HepG2 (cell line): ENCODE data around the gene ISY1. TPM values are rescaled to one million over a fixed set of nuclear protein-coding genes. Genes with fewer than 3 reads are reported as not detected.

ENCODE experiments used
- ATF1 ChIP-seq: IDR thresholded peaks from 2 replicates; pipeline ENCODE4 v1.6.1; 2016; ENCODE audit warnings: mild to moderate bottlenecking, control low read depth
- CENPT ChIP-seq: sonication (generic); formaldehyde crosslinking; IDR thresholded peaks from 2 replicates; pipeline ENCODE4 v1.8.0; 2022; ENCODE audit warnings: low read depth, mild to moderate bottlenecking, moderate library complexity, missing genetic modification reagents
- FOXJ3 ChIP-seq: sonication (generic); formaldehyde crosslinking; IDR thresholded peaks from 2 replicates; pipeline ENCODE4 v1.4.0; 2020; ENCODE audit warnings: missing genetic modification reagents, mild to moderate bottlenecking, borderline replicate concordance
- FOXK2 ChIP-seq: fragments of 450-650 bp; IDR thresholded peaks from 2 replicates; pipeline ENCODE4 v1.6.1; 2016
- GATA4 ChIP-seq: sonication (generic); IDR thresholded peaks from 2 replicates; pipeline ENCODE4 v1.6.1; 2016; ENCODE audit warnings: antibody characterized with exemption, low read depth, borderline replicate concordance
- GTF3A ChIP-seq: sonication (generic); formaldehyde crosslinking; conservative IDR thresholded peaks from 2 replicates; pipeline ENCODE4 v1.4.0; 2020; ENCODE audit warnings: mild to moderate bottlenecking, missing genetic modification reagents
- HOXA9 ChIP-seq: sonication (generic); formaldehyde crosslinking; IDR thresholded peaks from 2 replicates; pipeline ENCODE4 v1.8.1; 2022; ENCODE audit warnings: missing genetic modification reagents, mild to moderate bottlenecking, moderate library complexity, borderline replicate concordance
- NAIF1 ChIP-seq: sonication (generic); formaldehyde crosslinking; IDR thresholded peaks from 2 replicates; pipeline ENCODE4 v1.5.0; 2020; ENCODE audit warnings: mild to moderate bottlenecking, missing genetic modification reagents, borderline replicate concordance
- NCOR1 ChIP-seq: fragments of 200-600 bp; sonication (generic); IDR thresholded peaks from 2 replicates; pipeline ENCODE4 v1.7.0; 2017; ENCODE audit warnings: antibody characterized with exemption, low read length, borderline replicate concordance
- SRSF9 ChIP-seq: fragments of 200-400 bp; formaldehyde crosslinking; IDR thresholded peaks from 2 replicates; pipeline ENCODE4 v1.6.1; 2018; ENCODE audit warnings: borderline replicate concordance, mild to moderate bottlenecking, low read depth, low read length; ENCODE audit not compliant: insufficient read depth, poor library complexity, severe bottlenecking
- TBL1XR1 ChIP-seq: fragments of 150-350 bp; IDR thresholded peaks from 2 replicates; pipeline ENCODE4 v1.6.1; 2014; ENCODE audit warnings: borderline replicate concordance, low read length; ENCODE audit not compliant: partially characterized antibody
- ZMYM3 ChIP-seq: sonication (generic); formaldehyde crosslinking; IDR thresholded peaks from 2 replicates; pipeline ENCODE4 v1.5.1; 2020; ENCODE audit warnings: mild to moderate bottlenecking, missing genetic modification reagents
- ZNF17 ChIP-seq: sonication (generic); formaldehyde crosslinking; IDR thresholded peaks from 2 replicates; pipeline ENCODE4 v1.5.0; 2020; ENCODE audit warnings: mild to moderate bottlenecking, missing genetic modification reagents
- ZNF282 ChIP-seq: fragments of 450-650 bp; IDR thresholded peaks from 2 replicates; pipeline ENCODE4 v1.6.1; 2018; ENCODE audit not compliant: partially characterized antibody
- ZNF329 ChIP-seq: sonication (generic); formaldehyde crosslinking; IDR thresholded peaks from 2 replicates; pipeline ENCODE4 v1.9.0; 2021; ENCODE audit warnings: low read depth, mild to moderate bottlenecking, missing genetic modification reagents
- ZNF33B ChIP-seq: sonication (generic); formaldehyde crosslinking; IDR thresholded peaks from 2 replicates; pipeline ENCODE4 v1.5.1; 2020; ENCODE audit warnings: mild to moderate bottlenecking, missing genetic modification reagents
- ZNF768 ChIP-seq: sonication (generic); formaldehyde crosslinking; IDR thresholded peaks from 2 replicates; pipeline ENCODE4 v1.4.0; 2020; ENCODE audit warnings: missing genetic modification reagents
- ZNF850 ChIP-seq: sonication (generic); formaldehyde crosslinking; conservative IDR thresholded peaks from 2 replicates; pipeline ENCODE4 v1.9.0; 2021; ENCODE audit warnings: mild to moderate bottlenecking, missing genetic modification reagents
- polyA plus RNA-seq, 8 experiments: library from polyadenylated mRNA; depleted of rRNA in 3 of 8; stranded (reverse) in 7 of 8; unstranded in 1 of 8; fragments of >200 nt; fragmentation: Illumina TruSeq in 4 of 8; extraction: Trizol in 4 of 8; gene quantifications; 2 replicates each; pipeline versions ENCODE4 v1.2.1 to v1.2.3, GENCODE V29; 2011 to 2016; ENCODE audit warnings: low read depth in 4 of 8, missing spikeins in 1 of 8, mixed read lengths in 1 of 8; ENCODE audit not compliant: insufficient read depth in 1 of 8
- total RNA-seq, 5 experiments: library from RNA; depleted of rRNA; stranded (reverse); fragments of >200 nt; fragmentation: Illumina TruSeq; extraction: Trizol; gene quantifications; 2 replicates each; pipeline ENCODE4 v1.2.3, GENCODE V29; 2016; ENCODE audit warnings: low read depth in 1 of 5
- TF ChIP-seq, protein P1 (sequence below): sonication (generic); formaldehyde crosslinking; conservative IDR thresholded peaks from 2 replicates; pipeline ENCODE4 v1.4.0; 2020; ENCODE audit warnings: missing genetic modification reagents
- TF ChIP-seq, protein P2 (sequence below): sonication (generic); formaldehyde crosslinking; conservative IDR thresholded peaks from 2 replicates; pipeline ENCODE4 v1.8.0; 2022; ENCODE audit warnings: missing genetic modification reagents
- TF ChIP-seq, protein P3 (sequence below): sonication (generic); formaldehyde crosslinking; IDR thresholded peaks from 2 replicates; pipeline ENCODE4 v1.8.0; 2022; ENCODE audit warnings: mild to moderate bottlenecking, missing genetic modification reagents
- TF ChIP-seq, protein P4 (sequence below): sonication (generic); formaldehyde crosslinking; IDR thresholded peaks from 2 replicates; pipeline ENCODE4 v1.8.0; 2023; ENCODE audit warnings: mild to moderate bottlenecking, missing genetic modification reagents

ISY1 gene
- total and polyA plus RNA-seq, 2 of the 13 experiments (the other 11 are each of a cell fraction or from before 2014, with no cell fraction given), result 21.0 to 39.1 TPM

DNA sequence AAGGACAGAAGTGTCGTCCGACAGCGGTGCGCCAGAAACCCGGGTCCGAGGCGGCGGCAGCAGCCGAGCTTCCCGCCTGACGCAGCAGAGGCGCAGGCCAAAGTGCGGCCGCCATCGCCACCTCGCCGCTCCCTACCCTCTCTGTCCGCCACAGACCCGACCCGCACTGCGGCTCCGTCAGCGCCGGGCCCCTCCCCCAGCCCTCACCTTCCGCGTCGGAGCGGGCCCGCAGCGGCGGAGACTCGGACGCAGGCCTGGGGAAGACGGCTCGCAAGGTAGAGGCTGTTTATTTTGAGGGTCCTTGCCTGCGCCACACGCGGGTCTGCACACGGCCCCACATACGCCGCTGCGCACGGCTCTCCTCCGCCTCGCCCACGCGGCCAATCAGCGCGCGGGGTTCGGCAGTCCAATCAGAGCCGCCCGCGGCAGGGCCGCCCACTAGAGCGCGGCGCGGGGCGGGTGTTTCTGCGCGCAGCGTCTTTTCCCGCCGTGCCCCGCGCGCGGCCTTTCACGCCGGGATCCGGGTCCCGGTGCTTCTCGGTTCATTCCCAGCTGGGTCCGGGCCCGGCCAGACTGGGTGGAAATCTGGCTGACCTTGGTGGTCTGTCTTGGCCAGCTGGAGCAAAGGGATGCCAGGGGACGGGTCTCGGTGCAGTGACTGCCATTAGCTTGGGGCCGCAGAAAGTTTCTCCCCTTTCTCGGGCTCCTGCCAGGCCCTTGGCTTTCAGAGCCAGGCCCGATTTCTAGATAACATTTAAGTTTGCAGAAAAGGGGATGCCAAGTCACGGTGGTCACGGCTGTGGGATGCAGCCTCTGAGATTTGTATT is 22.9 kb upstream of the ISY1 start, which contains the start of gene CNBP (continued):
- TF ChIP-seq, protein P1, sequence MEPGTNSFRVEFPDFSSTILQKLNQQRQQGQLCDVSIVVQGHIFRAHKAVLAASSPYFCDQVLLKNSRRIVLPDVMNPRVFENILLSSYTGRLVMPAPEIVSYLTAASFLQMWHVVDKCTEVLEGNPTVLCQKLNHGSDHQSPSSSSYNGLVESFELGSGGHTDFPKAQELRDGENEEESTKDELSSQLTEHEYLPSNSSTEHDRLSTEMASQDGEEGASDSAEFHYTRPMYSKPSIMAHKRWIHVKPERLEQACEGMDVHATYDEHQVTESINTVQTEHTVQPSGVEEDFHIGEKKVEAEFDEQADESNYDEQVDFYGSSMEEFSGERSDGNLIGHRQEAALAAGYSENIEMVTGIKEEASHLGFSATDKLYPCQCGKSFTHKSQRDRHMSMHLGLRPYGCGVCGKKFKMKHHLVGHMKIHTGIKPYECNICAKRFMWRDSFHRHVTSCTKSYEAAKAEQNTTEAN (CRISPR knock-in tag), result peak; percentile 22; the same call in 1 of the 2 replicates
- TF ChIP-seq, protein P2, sequence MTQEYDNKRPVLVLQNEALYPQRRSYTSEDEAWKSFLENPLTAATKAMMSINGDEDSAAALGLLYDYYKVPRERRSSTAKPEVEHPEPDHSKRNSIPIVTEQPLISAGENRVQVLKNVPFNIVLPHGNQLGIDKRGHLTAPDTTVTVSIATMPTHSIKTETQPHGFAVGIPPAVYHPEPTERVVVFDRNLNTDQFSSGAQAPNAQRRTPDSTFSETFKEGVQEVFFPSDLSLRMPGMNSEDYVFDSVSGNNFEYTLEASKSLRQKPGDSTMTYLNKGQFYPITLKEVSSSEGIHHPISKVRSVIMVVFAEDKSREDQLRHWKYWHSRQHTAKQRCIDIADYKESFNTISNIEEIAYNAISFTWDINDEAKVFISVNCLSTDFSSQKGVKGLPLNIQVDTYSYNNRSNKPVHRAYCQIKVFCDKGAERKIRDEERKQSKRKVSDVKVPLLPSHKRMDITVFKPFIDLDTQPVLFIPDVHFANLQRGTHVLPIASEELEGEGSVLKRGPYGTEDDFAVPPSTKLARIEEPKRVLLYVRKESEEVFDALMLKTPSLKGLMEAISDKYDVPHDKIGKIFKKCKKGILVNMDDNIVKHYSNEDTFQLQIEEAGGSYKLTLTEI (CRISPR knock-in tag), result no peak
- TF ChIP-seq ZNF17 (CRISPR knock-in tag) (no peak), ZNF768 (no peak; the same call in 1 of the 2 replicates), ZMYM3 (no peak; the same call in 1 of the 2 replicates), SRSF9 (no peak), GTF3A (CRISPR knock-in tag) (no peak), CENPT (CRISPR knock-in tag) (no peak), FOXK2 (peak; percentile 67), ZNF282 (no peak), ZNF850 (CRISPR knock-in tag) (peak; percentile 78; the same call in 1 of the 2 replicates), ZNF329 (peak; percentile 74), TBL1XR1 (peak; percentile 8), ATF1 (CRISPR knock-in tag) (no peak), NCOR1 (no peak), HOXA9 (CRISPR knock-in tag) (peak; percentile 94), GATA4 (peak; percentile 68; the same call in 1 of the 2 replicates), NAIF1 (CRISPR knock-in tag) (peak; percentile 74; the same call in 1 of the 2 replicates), ZNF33B (CRISPR knock-in tag) (no peak; the same call in 1 of the 2 replicates), FOXJ3 (no peak; the same call in 1 of the 2 replicates)
- TF ChIP-seq, protein P3, sequence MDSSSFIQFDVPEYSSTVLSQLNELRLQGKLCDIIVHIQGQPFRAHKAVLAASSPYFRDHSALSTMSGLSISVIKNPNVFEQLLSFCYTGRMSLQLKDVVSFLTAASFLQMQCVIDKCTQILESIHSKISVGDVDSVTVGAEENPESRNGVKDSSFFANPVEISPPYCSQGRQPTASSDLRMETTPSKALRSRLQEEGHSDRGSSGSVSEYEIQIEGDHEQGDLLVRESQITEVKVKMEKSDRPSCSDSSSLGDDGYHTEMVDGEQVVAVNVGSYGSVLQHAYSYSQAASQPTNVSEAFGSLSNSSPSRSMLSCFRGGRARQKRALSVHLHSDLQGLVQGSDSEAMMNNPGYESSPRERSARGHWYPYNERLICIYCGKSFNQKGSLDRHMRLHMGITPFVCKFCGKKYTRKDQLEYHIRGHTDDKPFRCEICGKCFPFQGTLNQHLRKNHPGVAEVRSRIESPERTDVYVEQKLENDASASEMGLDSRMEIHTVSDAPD (CRISPR knock-in tag), result no peak
- TF ChIP-seq, protein P4, sequence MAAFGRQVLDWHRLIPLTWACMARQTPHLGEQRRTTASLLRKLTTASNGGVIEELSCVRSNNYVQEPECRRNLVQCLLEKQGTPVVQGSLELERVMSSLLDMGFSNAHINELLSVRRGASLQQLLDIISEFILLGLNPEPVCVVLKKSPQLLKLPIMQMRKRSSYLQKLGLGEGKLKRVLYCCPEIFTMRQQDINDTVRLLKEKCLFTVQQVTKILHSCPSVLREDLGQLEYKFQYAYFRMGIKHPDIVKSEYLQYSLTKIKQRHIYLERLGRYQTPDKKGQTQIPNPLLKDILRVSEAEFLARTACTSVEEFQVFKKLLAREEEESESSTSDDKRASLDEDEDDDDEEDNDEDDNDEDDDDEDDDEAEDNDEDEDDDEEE (CRISPR knock-in tag), result peak; percentile 31; the same call in 1 of the 2 replicates
